ENCODE measurements around the gene ROCK1.
"Not testable (repeated sequence)": the region's sequence is repeated elsewhere in the genome, so short reads cannot be mapped to it uniquely, and the experiment has no call there.

ROCK1 gene

GRCh38 chr18:21111346-21112139 lies at the start of gene ROCK1:
ROCK1 (minus strand) TSS chr18:21111813; CDS start chr18:21110910, 903 bp downstream.
- DNase-seq (ENCODE audit: low read depth in 2 of 2): peak; percentile 98 to 99

GRCh38 chr18:21155443-21155842 lies 43.8 kb upstream of the ROCK1 start:
- no peak for DNase-seq (ENCODE audit: low read depth in 2 of 2)

GRCh38 chr18:21146016-21146415 lies 34.4 kb upstream of the ROCK1 start:
- no peak for DNase-seq (ENCODE audit: low read depth in 2 of 2)

- DNase-seq (ENCODE audit: low read depth in 2 of 2): no peak
These were observed 33.8 kb upstream of the ROCK1 start for GRCh38 chr18:21145371-21145770.

- no peak for DNase-seq (ENCODE audit: low read depth in 2 of 2)
These were observed 30.2 kb upstream of the ROCK1 start for GRCh38 chr18:21141668-21142422.

GRCh38 chr18:21137719-21138488 lies 26.3 kb upstream of the ROCK1 start:
- not testable (repeated sequence) for DNase-seq (ENCODE audit: low read depth in 2 of 2)

GRCh38 chr18:21134895-21135294 lies 23.3 kb upstream of the ROCK1 start:
- no peak for DNase-seq (ENCODE audit: low read depth in 2 of 2)

GRCh38 chr18:21132398-21132918 lies 20.8 kb upstream of the ROCK1 start:
- DNase-seq (ENCODE audit: low read depth in 2 of 2): no peak

- no peak for DNase-seq (ENCODE audit: low read depth in 2 of 2)
These were observed 20.1 kb upstream of the ROCK1 start for GRCh38 chr18:21131698-21132227.

- no peak for DNase-seq (ENCODE audit: low read depth in 2 of 2)
These were observed 18.1 kb upstream of the ROCK1 start for GRCh38 chr18:21129566-21130216.

- DNase-seq (ENCODE audit: low read depth in 2 of 2): no peak
These were observed 11.8 kb upstream of the ROCK1 start for GRCh38 chr18:21123290-21123926.

GRCh38 chr18:21118806-21119205 lies 7.2 kb upstream of the ROCK1 start:
- DNase-seq (ENCODE audit: low read depth in 2 of 2): no peak

GRCh38 chr18:21117409-21118131 lies 6.0 kb upstream of the ROCK1 start:
- DNase-seq (ENCODE audit: low read depth in 2 of 2): no peak

- no peak for DNase-seq (ENCODE audit: low read depth in 2 of 2)
These were observed 4.2 kb upstream of the ROCK1 start for GRCh38 chr18:21115519-21116411.

- no peak for DNase-seq (ENCODE audit: low read depth in 2 of 2)
These were observed 1.0 kb upstream of the ROCK1 start for GRCh38 chr18:21112543-21113105.

- DNase-seq (ENCODE audit: low read depth in 2 of 2): peak; percentile 20 to 27
These were observed 494 bp upstream of the ROCK1 start for GRCh38 chr18:21112140-21112473.

GRCh38 chr18:21110713-21111345 lies 784 bp downstream of the ROCK1 start:
- DNase-seq (ENCODE audit: low read depth in 2 of 2): peak; percentile 30 to 39

Data from activated CD8-positive, alpha-beta memory T cell treated with anti-CD3 and anti-CD28 coated beads for 4 hours (primary cell).